Measurements from ENCODE around the gene HOMER2. TPM values are rescaled to one million over a fixed set of nuclear protein-coding genes. Genes with fewer than 3 reads are reported as not detected.
A peak's percentile ranks its signal among the peaks of the same experiment; 100 is the strongest.

HOMER2 gene
- total RNA-seq, 4 donors from 2014 or later, result 81.4 to 120 (median 99.2) TPM

GRCh38 chr15:82993144-82993543 lies 40.6 kb upstream of the HOMER2 start:
- no peaks in the 10 kb centered on the region for H3K27me3 ChIP-seq
- TF ChIP-seq POLR2AphosphoS5 (IDR thresholded peaks at IDR 0.05) (no peak), POLR2A (IDR thresholded peaks at IDR 0.05) (no peak), EP300 (IDR thresholded peaks at IDR 0.05) (no peak), CTCF (IDR thresholded peaks at IDR 0.05) (no peak)
- no peak overlapping the region for H3K27ac ChIP-seq
- peaks cover 23% of the 10 kb centered on the region for H3K36me3 ChIP-seq
- H3K9me3 ChIP-seq, result no peaks in the 10 kb centered on the region
- WGBS, result 60% methylated on average over 4 of the region's 4 CpGs
- no peak for DNase-seq (ENCODE audit: low spot score in 2 of 2)
- H3K4me3 ChIP-seq, result no peak overlapping the region
- no peaks in the 10 kb centered on the region for H3K4me1 ChIP-seq

- no peak for TF ChIP-seq EP300 (IDR thresholded peaks at IDR 0.05)
- no peak for TF ChIP-seq CTCF (IDR thresholded peaks at IDR 0.05)
- no peak for TF ChIP-seq POLR2A (IDR thresholded peaks at IDR 0.05)
- TF ChIP-seq POLR2AphosphoS5 (IDR thresholded peaks at IDR 0.05), result no peak
- no peak for DNase-seq (ENCODE audit: low spot score in 2 of 2)
- WGBS, result 85% methylated on average over 3 of the region's 3 CpGs
- no peak overlapping the region for H3K27ac ChIP-seq
- H3K4me1 ChIP-seq, result no peaks in the 10 kb centered on the region
- H3K4me3 ChIP-seq, result no peak overlapping the region
- H3K9me3 ChIP-seq, result no peaks in the 10 kb centered on the region
- H3K27me3 ChIP-seq, result no peaks in the 10 kb centered on the region
- peaks cover 25% of the 10 kb centered on the region for H3K36me3 ChIP-seq
Measured at GRCh38 chr15:82992436-82992998, 40.0 kb upstream of the HOMER2 start.

- Histone ChIP-seq H3K4me3 (peak overlapping the region; percentile 88), H3K9me3 (no peaks in the 10 kb centered on the region), H3K4me1 (peaks cover 16% of the 10 kb centered on the region), H3K27ac (peak overlapping the region; percentile 81), H3K27me3 (no peaks in the 10 kb centered on the region), H3K36me3 (peaks cover 25% of the 10 kb centered on the region)
- DNase-seq (ENCODE audit: low spot score in 2 of 2), result no peak
- TF ChIP-seq EP300 (IDR thresholded peaks at IDR 0.05) (no peak), POLR2AphosphoS5 (IDR thresholded peaks at IDR 0.05) (no peak), POLR2A (IDR thresholded peaks at IDR 0.05) (no peak), CTCF (IDR thresholded peaks at IDR 0.05) (no peak)
- 0% methylated on average over 12 of the region's 12 CpGs for WGBS
Measured at GRCh38 chr15:82986442-82986780, 33.9 kb upstream of the HOMER2 start.

GRCh38 chr15:82985688-82986441 lies 33.3 kb upstream of the HOMER2 start, which contains the start of gene RAMAC:
Gene RAMAC (plus strand): TSS chr15:82986210. CDS start chr15:82989019, 2,809 bp downstream.
- Histone ChIP-seq H3K4me3 (peak within 1 kb of the TSS; percentile 88), H3K27me3 (no peaks in the 10 kb centered on the region), H3K27ac (peak within 1 kb of the TSS; percentile 81), H3K36me3 (peaks cover 20% of the 10 kb centered on the region), H3K4me1 (peaks cover 16% of the 10 kb centered on the region), H3K9me3 (no peaks in the 10 kb centered on the region)
- TF ChIP-seq CTCF (IDR thresholded peaks at IDR 0.05) (no peak), POLR2A (IDR thresholded peaks at IDR 0.05) (peak; percentile 32 to 47), POLR2AphosphoS5 (IDR thresholded peaks at IDR 0.05) (peak in 2 of 3 donors; percentile 12 to 86)
- peak; percentile 96 to 97 for DNase-seq (ENCODE audit: low spot score in 2 of 2)
- 5% methylated on average over 36 of the region's 45 CpGs for WGBS

GRCh38 chr15:82980981-82981380 lies 28.5 kb upstream of the HOMER2 start:
- no peak for TF ChIP-seq POLR2A (IDR thresholded peaks at IDR 0.05)
- no peak for TF ChIP-seq EP300 (IDR thresholded peaks at IDR 0.05)
- TF ChIP-seq CTCF (IDR thresholded peaks at IDR 0.05), result no peak
- no peak for TF ChIP-seq POLR2AphosphoS5 (IDR thresholded peaks at IDR 0.05)
- Histone ChIP-seq H3K4me3 (no peak overlapping the region), H3K27ac (no peak overlapping the region), H3K27me3 (no peaks in the 10 kb centered on the region), H3K4me1 (peaks cover 7% of the 10 kb centered on the region), H3K36me3 (no peaks in the 10 kb centered on the region), H3K9me3 (no peaks in the 10 kb centered on the region)
- no peak for DNase-seq (ENCODE audit: low spot score in 2 of 2)
- 25% methylated on average over 2 of the region's 2 CpGs for WGBS

Measured in suprapubic skin (tissue), 4 donors.